NB4 (cell line): ENCODE data around the gene GALNT2.

Experiments
- DNase-seq: peaks from one replicate; pipeline ENCODE4 v3.0.0; 2010; ENCODE audit warnings: low read depth
- H3K4me3 ChIP-seq: one replicate; pipeline ENCODE4 v1.5.1; 2011; ENCODE audit warnings: mild to moderate bottlenecking, low read depth, low read length, moderate library complexity
- CTCF ChIP-seq: IDR thresholded peaks from one replicate; pipeline ENCODE4 v1.5.1; 2012; ENCODE audit warnings: low read depth, low read length
- MAX ChIP-seq: IDR thresholded peaks from 2 replicates; pipeline ENCODE4 v1.6.1; 2011; ENCODE audit warnings: low read depth, low read length
- MYC ChIP-seq: IDR thresholded peaks from 2 replicates; pipeline ENCODE4 v1.6.1; 2011; ENCODE audit warnings: low read depth, low read length
- POLR2A ChIP-seq: IDR thresholded peaks from 2 replicates; pipeline ENCODE4 v1.6.1; 2011; ENCODE audit warnings: mild to moderate bottlenecking; ENCODE audit not compliant: insufficient read length; ENCODE audit errors: extremely low read depth

The GALNT2 gene

GRCh38 chr1:230124186-230125128 is 57.4 kb downstream of the GALNT2 start:
- peak; percentile 25 for DNase-seq
- TF ChIP-seq MAX (no peak), MYC (no peak), POLR2A (no peak), CTCF (no peak)
- no peak overlapping the region for H3K4me3 ChIP-seq

GRCh38 chr1:230125141-230125540 is 58.1 kb downstream of the GALNT2 start:
- no peak for DNase-seq
- H3K4me3 ChIP-seq: no peak overlapping the region
- TF ChIP-seq MAX (no peak), POLR2A (no peak), CTCF (no peak), MYC (no peak)

- no peak overlapping the region for H3K4me3 ChIP-seq
- no peak for DNase-seq
- TF ChIP-seq CTCF: no peak
These were observed 58.8 kb downstream of the GALNT2 start for GRCh38 chr1:230125640-230126528.

GRCh38 chr1:230126529-230127104 is 59.6 kb downstream of the GALNT2 start:
- no peak for DNase-seq
- TF ChIP-seq POLR2A (no peak), MAX (no peak), MYC (no peak), CTCF (no peak)
- no peak overlapping the region for H3K4me3 ChIP-seq

GRCh38 chr1:230127105-230128054 is 60.3 kb downstream of the GALNT2 start:
- DNase-seq: no peak
- no peak overlapping the region for H3K4me3 ChIP-seq
- TF ChIP-seq MYC: no peak
- TF ChIP-seq MAX: no peak
- TF ChIP-seq POLR2A: no peak
- no peak for TF ChIP-seq CTCF
